ENCODE measurements around the gene CFAP119. TPM values are rescaled to one million over a fixed set of nuclear protein-coding genes. Genes with fewer than 3 reads are reported as not detected.

The CFAP119 gene
- polyA plus RNA-seq, 3 donors, result 2.4 to 25.3 (median 3.5) TPM

GRCh38 chr16:30725418-30725792 is 36.5 kb downstream of the CFAP119 start:
- Histone ChIP-seq H3K27ac (ENCODE audit: low read depth in 1 of 2, low read length in 2 of 2) (peak overlapping the region; percentile 88 to 93), H3K9ac (ENCODE audit: insufficient read depth, low read length, poor library complexity, severe bottlenecking) (peak overlapping the region; percentile 58), H4K20me1 (ENCODE audit: insufficient read depth, low read length) (peaks cover 37% of the 10 kb centered on the region), H3K4me2 (replicated peaks; ENCODE audit: extremely low read depth, low read length, poor library complexity, severe bottlenecking) (peak overlapping the region; percentile 65), H3K27me3 (ENCODE audit: control insufficient read depth in 2 of 2, insufficient read depth in 2 of 2, low read length in 2 of 2) (no peaks in the 10 kb centered on the region), H3K4me3 (replicated peaks in 1 of 3; ENCODE audit: low read depth in 2 of 3, low read length in 3 of 3) (peak overlapping the region in 1 of 3 experiments; percentile 62), H3K36me3 (replicated peaks in 1 of 2; ENCODE audit: control insufficient read depth in 1 of 2, insufficient read depth in 2 of 2, low read length in 2 of 2) (peaks cover 60 to 78% of the 10 kb centered on the region in 2 donors), H2AFZ (ENCODE audit: insufficient read depth, low read depth, low read length, poor library complexity, severe bottlenecking) (peak overlapping the region; percentile 66), H3K79me2 (ENCODE audit: insufficient read depth, low read length) (peaks cover 62% of the 10 kb centered on the region), H3K4me1 (ENCODE audit: control insufficient read depth in 1 of 2, insufficient read depth in 2 of 2, low read length in 2 of 2) (peaks cover 52 to 54% of the 10 kb centered on the region in 2 donors), H3K9me3 (replicated peaks in 1 of 2; ENCODE audit: control insufficient read depth in 1 of 2, insufficient read depth in 1 of 2, low read length in 2 of 2) (no peaks in the 10 kb centered on the region)
- Mint-ChIP-seq H3K4me1 (peaks cover 53% of the 10 kb centered on the region), H3K4me3 (peak overlapping the region; percentile 48 to 81), H3K27ac (peak overlapping the region; percentile 94 to 97 (median 95)), H3K27me3 (ENCODE audit: low read depth in 3 of 3) (peaks cover 0 to 4% (median 3%) of the 10 kb centered on the region in 3 donors), H3K9me3 (peaks cover 0 to 5% (median 0%) of the 10 kb centered on the region in 7 donors), H3K36me3 (peaks cover 62 to 77% of the 10 kb centered on the region in 2 donors)
- DNase-seq, result peak in 1 of 3 donors; percentile 6
- intact Hi-C loops (cut with micrococcal nuclease), result no loop called here
- WGBS (ENCODE audit: insufficient coverage), result no CpG with 5 or more reads among the region's 3 CpGs
- TF ChIP-seq CTCF (IDR thresholded peaks at IDR 0.05), result no peak

GRCh38 chr16:30724641-30725417 is 37.0 kb downstream of the CFAP119 start:
- Histone ChIP-seq H3K9ac (ENCODE audit: insufficient read depth, low read length, poor library complexity, severe bottlenecking) (peak overlapping the region; percentile 58), H3K27ac (ENCODE audit: low read depth in 1 of 2, low read length in 2 of 2) (peak overlapping the region; percentile 88 to 93), H3K4me2 (replicated peaks; ENCODE audit: extremely low read depth, low read length, poor library complexity, severe bottlenecking) (peak overlapping the region; percentile 65), H2AFZ (ENCODE audit: insufficient read depth, low read depth, low read length, poor library complexity, severe bottlenecking) (peak overlapping the region; percentile 66), H4K20me1 (ENCODE audit: insufficient read depth, low read length) (peaks cover 42% of the 10 kb centered on the region), H3K36me3 (replicated peaks in 1 of 2; ENCODE audit: control insufficient read depth in 1 of 2, insufficient read depth in 2 of 2, low read length in 2 of 2) (peaks cover 61 to 78% of the 10 kb centered on the region in 2 donors), H3K4me1 (ENCODE audit: control insufficient read depth in 1 of 2, insufficient read depth in 2 of 2, low read length in 2 of 2) (peaks cover 52 to 54% of the 10 kb centered on the region in 2 donors), H3K9me3 (replicated peaks in 1 of 2; ENCODE audit: control insufficient read depth in 1 of 2, insufficient read depth in 1 of 2, low read length in 2 of 2) (no peaks in the 10 kb centered on the region), H3K79me2 (ENCODE audit: insufficient read depth, low read length) (peaks cover 65% of the 10 kb centered on the region), H3K27me3 (ENCODE audit: control insufficient read depth in 2 of 2, insufficient read depth in 2 of 2, low read length in 2 of 2) (no peaks in the 10 kb centered on the region), H3K4me3 (replicated peaks in 1 of 3; ENCODE audit: low read depth in 2 of 3, low read length in 3 of 3) (peak overlapping the region in 2 of 3 experiments; percentile 0 to 62)
- peak overlapping the region; percentile 63 to 81 for H3K4me3 Mint-ChIP-seq
- peaks cover 62 to 77% of the 10 kb centered on the region in 2 donors for H3K36me3 Mint-ChIP-seq
- peaks cover 0 to 4% (median 3%) of the 10 kb centered on the region in 3 donors for H3K27me3 Mint-ChIP-seq (ENCODE audit: low read depth in 3 of 3)
- H3K9me3 Mint-ChIP-seq, result peaks cover 0 to 5% (median 0%) of the 10 kb centered on the region in 7 donors
- WGBS (ENCODE audit: insufficient coverage), result 33% methylated on average over 9 of the region's 23 CpGs
- H3K27ac Mint-ChIP-seq, result peak overlapping the region; percentile 94 to 97 (median 95)
- DNase-seq, result peak; percentile 85 to 94 (median 88)
- no peak for TF ChIP-seq CTCF (IDR thresholded peaks at IDR 0.05)
- intact Hi-C loops (cut with micrococcal nuclease), result loop anchor here in 1 of 2 donors (5.0 kb wide), 1 partner anchor 32 kb away; no protein-coding TSS in a partner anchor
- peaks cover 53% of the 10 kb centered on the region for H3K4me1 Mint-ChIP-seq
